ENCODE measurements around the gene DCLK2.
A peak's percentile ranks its signal among the peaks of the same experiment; 100 is the strongest.

The DCLK2 gene

DNA sequence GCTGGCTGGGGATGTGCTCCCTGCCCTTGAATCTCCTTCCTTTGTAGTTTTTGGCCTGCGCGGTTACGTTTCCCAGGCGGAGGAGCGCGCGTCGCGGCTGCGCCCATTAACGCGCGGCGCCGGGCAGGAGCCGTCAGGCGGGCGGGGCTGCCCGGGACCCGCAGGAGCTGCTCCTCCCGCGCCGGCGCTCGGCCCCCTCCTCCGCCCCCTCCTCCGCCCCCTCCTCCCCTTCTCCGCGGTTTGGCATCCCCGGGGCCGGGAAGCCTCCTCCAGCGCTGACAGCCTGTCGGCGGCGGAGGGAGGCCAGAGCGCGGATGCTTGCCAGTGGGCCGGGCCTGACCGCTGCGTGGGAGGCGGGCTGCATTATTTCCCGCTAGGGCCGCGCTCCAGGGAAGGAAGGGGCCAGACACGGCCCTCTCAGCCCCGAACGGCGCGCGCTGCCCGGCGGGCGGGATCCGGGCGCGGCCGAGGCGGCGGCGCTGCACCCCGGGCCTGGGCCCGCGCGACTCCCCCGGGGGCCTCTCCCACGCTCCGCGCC, at the start of gene DCLK2:
Gene DCLK2, plus strand, starts transcription at position 405 of the 538 bp plus-strand sequence. CDS start 583 bp downstream, outside the sequence.
- peak; percentile 7 for DNase-seq

DNA sequence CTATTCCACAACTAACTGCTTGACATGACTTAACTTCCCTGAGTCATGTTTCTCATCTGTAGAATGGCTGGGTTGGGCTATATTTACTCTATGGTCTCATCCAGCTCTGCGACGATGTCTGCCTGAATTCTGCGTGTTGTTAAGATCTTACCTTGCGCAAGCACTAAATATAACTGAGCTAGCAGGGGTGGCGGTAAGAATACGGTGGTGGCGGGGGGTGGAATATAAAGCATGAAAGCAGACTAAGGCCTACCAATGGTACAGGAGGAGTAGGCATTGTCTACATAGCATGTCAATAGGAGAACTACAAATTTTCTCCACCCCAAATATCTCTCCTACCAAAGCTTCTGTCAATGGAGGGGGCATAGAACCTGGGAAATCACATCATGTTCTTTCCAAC, 45.7 kb upstream of the DCLK2 start:
- DNase-seq: no peak

DNA sequence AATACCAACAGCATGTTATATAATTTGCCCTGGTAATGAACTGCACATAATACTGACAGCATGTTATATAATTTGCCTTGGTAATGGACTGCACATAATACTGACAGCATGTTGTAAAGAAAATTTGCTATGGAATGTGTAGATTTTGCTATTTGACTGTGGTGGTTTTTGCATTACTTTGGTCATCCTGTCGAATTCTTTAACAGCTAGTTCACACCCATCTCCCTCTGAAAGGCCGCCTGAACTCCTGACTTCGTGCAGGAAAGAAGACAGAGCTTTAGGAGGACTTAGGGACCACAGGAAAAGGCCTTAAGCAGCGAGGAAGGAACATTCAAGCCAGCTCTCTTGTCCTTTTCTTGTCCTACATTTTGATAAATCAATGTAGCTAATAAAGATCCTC, 45.2 kb upstream of the DCLK2 start:
- no peak for DNase-seq

DNA sequence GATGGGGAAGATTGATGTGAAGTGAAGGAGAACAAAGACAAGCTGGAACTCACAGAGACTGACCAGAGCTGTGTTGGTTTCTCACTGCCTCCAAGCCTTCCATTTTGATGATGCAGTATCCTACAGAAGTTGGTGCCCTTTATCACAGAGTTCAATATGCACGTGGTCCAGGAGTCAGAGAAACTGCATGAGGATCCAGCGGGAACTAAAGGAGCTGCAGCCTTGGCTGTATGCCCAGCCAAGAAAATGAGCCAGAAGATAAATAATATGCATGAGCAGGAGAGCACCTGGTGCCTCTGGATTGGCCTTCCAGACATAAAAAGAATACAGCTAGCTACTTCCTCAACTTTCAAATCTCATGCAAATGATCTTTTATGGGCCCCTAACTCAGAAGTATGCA, 44.3 kb upstream of the DCLK2 start:
- DNase-seq: no peak

DNA sequence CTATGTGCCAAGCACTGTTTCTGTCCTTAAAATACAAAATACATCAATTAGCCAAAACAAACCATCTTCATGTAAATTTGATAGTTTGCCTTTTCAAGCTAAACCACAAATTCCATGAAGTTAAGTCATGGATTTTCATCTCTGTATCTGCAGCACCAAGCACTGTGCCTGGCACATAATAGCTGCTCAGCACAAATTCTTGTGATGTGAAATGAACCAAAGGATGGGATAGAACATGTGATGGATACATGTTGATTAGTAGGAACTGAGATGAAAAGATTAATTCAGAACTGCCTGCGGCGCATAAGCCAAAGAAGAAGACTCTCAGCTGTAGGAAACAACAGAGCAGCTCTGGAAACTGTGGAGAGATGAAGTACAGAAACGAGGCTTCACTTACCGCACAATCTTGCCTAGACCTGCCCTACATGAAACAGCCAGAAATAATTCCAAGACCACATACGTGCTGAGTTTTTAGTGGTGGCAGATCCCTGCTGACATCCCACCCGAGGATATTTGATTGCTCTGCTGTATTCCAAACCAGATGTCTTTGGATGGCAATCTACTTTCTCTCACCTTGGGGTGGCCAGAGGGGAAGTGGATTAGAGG, 40.9 kb upstream of the DCLK2 start:
- DNase-seq: no peak

DNA sequence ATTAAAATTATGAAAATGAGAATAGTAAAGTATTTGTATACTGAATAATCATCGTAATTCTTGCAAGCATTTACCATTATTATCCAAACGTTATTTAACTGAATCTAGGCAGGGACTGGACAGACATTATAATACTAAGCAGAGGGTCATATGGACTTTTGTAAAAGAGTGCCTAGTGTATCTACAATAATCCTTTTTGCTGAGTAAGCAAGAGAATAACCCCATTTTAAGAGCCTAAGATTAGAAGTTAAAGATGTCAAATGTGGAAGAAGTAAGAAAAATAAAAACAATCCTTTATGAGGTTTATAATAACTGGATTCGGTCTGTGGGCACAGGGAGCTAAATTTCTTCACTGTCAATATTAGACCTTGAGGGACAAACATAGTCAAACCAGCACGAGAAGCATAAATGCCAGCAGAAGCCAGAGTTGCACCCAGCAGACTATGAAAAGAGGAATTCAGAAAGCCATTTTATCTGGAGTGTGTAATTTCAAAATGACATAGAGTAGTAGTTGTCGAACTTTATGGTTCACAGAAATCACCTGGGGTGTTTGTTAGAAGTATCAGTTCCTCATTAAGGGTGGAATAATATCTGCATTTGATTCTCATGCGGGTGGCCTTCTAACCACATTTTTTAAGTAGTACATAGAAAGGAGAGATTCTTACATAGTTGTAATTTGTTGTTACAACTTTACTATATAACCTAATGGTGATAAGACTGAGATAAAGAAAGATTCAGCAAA, 39.7 kb upstream of the DCLK2 start:
- DNase-seq: no peak

DNA sequence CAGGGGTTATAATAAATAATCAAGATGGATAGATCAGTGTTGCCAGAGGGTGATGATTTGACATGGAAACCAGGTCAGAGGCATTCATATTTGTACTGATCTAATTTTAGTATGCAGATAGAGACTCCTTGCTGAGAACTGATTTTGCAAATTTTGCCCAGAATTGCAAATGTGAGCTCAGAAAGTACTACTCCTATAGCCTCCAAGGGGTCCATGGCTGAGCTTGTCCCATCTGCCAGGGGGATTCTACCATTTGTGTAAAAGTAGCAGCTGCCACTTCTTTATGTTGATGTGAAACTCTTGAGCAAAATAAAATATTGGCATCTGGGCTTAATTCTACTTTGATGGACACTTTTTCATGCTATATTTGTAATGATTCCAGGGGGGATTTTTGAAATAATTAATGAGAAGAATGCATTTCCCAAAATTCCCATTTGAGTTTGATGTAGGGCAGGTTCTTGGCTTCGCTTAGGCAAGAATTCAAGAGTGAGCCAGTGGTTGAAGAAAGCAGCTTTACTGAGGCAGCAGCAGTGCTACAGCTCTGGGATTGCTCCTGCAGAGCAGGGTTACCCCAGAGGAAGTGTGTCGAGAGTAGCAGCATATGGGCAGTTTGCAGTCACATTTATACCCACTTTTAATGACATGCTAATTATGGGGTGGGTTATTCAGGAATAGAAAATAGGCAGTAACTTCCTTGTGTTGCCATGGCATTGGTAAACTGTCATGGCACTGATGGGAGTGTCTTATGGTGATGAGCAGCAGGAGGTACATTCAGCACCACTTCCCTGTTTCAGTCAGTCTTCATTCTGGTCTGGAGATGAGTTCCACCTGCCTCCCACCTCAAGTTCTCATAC, 38.7 kb upstream of the DCLK2 start:
- no peak for DNase-seq

DNA sequence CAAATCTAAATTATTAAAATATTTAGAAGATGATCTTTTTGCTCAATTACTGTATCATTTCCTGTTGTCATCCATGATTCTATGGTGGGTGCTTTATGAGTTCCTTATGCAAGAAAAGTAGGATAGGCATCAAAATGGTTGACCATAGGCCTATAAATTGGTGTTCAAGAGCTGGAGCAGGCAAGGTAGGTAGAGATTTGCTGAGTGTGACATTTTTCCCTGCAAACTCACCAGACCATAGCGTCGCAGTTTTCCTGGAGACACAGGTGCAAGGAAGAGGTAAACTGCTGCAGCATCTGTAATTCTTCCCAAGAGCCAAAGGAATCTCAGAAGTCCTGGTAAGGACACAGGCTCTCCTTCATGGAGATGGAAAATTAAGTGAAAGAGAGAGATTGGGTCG, 33.7 kb upstream of the DCLK2 start:
- DNase-seq: no peak

DNA sequence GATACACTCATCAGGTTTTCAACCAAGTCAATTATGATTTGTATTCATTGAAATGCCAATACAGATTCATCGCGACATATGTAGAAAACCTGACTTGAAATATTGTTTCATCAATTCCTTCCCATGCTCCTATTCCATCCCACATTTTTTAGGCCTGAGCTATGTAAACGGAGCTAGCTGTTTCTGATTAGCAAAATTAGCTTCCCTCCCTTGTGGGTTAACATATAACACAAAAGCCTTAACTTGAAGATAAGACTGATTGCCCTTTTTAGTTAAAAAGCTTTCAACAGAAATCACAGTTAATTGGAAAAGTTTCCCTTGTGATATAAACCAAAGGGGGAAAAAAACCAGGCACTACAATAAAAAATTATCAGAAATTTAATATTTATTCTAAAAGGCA, 32.8 kb upstream of the DCLK2 start:
- no peak for DNase-seq

DNA sequence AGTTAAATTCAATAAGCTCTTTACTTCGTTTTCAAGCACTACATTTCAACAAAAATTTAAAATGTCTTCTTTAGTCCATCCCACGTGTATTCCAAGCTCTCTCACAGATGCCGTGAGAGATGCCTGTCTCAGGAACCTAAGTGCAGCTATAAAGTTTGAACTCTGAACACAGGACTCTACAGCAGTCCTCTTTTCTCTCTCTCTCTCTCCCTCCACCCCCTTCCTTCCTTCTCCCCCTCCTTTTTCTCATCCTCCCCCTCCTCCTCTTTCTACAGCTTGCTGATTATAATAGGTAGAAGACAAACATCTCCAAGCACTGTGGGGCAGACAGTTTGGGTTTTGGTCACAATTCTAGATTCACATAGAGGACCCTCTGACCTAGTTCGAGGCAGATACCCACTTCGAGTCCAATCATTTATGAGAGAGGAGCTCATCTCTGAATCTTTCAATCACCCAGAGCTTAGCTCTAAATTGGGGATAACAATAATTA, 31.5 kb upstream of the DCLK2 start:
- no peak for DNase-seq

DNA sequence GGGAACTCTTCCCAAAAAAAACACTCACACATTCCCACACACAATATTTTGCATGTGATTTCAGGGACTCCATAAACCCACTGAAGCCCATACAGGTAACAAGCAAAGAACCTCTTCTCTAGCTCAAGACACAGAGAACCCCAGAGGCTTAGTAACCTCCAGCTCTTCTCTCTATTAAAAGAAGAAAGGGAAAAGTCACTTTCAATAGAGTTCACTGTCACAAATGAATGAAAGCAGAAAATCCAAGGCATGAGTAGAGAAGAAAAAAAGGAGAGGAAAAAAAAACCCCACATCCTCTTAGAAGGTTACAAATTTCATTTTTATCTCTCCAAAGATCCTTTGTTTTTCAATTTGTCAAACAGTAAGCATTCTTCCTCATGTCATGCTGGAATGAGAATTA, 30.7 kb upstream of the DCLK2 start:
- no peak for DNase-seq

DNA sequence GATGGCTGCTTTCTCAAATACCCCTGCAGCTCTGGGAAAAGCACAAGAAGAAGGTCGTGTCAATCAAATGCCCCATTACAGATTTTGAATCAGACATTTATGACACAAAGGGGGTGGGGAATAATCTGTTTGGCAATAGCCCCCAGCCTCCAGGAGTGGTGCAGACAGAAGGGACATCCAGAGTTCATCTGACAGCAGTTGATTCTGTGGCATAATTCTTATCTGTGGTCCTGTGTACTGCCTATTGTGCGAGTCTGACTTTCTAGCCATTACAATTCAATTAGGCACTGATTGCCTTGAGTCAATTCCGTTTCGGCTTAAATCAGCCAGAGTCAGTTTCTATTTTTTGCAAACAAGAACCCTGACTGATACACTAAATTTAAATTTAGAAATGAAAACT, 28.6 kb upstream of the DCLK2 start:
- no peak for DNase-seq

DNA sequence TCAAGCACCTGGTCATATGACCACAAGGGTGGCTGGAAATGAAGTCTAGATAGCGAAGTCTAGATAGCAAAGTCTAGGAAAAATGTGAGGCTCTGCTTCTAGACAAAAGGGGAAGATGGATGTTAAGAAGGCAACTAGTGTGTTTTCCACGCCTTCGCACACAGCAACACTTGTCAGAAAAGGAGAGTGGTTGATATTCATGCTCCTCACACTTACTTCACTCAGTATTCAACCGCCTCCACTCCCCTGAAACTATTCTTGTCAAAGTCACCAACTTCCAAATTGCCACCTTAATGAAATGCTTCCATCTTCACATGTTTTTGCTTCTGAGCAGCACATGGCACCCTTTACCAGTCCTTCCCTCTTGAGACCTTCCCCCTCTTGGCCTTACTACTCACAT, 27.7 kb upstream of the DCLK2 start:
- no peak for DNase-seq

DNA sequence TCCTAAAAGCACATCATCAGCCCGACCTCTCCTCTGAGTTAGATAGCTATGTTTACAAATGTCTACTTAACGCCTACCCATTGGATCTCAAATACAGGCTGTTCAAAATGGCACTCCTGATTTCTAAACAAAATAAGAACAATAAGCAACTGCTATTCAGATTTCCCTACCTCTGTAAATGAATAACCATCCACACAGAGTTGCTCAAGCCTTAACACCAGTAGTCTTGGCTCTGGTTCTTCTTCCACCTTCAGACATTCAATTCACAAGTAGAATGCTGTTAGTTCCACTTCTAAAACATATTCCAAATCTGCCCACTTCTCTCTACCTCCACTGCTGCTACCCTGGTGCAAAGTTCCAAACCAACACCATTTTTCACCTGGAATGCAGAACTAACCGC, 27.1 kb upstream of the DCLK2 start:
- DNase-seq: no peak

DNA sequence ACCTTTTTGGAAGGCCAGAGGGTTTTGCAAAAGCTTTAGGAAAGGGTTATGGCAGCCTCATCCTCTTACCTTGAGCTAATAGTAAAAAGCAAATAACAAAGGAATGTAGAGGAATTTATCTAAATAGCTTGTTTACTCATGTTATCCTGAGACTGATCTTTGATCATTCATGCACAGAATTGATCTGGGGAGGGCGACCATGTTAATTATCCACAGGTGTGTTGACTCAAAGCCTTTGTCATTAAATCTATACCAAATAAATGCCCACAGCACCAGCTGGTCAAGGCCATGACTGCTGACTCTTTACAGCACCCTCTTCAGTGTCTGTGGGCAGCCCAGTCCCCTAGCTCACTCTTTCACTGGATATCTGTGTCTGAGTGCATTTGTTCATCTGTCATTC, 22.8 kb upstream of the DCLK2 start:
- DNase-seq: no peak

DNA sequence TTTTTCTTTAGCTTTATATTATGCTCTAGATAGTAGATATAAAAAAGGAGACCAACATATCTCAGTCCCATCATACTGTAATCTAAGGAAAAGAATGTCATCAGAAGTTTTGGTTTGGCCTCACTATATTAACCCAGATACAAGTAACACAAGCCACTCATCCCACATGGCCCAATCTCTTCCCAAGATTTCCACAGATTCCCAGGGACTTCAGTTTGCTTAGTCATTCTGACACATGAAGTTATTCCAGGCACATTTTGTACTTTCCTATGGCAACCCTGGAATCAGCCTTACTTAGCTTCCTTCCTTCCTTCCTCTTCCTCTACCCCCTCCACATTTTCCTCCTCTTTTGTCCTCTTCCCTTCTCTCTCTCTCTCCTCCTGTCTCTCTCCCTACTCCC, 21.7 kb upstream of the DCLK2 start:
- DNase-seq: no peak

DNA sequence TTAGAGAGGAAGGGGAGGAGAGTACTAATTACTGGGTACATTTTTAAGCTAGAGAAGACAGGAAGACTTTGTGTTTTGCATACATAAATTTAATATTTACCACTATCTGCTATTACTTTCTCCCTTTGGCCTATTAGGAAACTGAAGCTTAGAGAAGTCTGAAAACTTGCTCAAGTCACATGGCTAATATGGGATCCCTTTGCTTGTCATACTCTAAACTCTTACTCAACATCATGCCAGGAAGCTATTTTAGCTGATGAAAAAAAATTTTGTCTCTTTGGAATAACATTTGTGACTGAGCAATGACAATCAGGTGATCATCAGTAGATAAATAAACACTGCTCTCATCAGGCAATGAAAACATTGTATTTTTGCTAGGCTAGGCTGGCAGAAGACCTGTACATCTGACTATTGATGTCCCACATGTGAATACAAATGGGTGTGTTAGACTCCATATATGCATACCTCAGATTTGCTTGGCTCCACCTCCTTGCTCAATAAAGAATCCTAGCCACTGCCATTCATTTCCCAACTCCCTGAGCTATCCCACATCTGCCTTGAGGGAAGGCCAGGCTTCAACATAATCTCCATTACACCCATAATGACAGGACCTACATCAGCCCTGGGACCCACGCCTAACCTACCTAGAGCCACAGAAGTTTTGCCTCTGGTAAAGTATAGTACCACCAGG, 17.0 kb upstream of the DCLK2 start:
- no peak for DNase-seq

DNA sequence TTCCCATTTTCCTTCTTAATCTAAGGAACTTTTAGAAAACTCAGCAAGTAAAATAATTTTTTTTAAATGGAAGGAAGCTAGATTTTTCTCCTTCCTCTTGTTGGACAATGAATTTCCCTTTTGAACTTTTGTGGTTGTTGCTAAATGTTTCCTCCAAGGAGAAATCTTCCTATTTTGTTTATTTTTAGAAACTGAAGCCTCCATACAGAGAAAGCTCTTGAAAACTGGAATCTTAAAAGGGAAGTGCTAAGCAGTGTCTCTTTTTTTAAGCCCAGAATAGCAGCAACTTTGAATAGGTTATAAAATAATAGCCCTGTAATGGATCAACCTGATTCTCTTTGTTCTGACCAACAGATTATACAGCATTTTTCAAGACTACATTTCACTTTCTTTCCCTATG, 15.1 kb upstream of the DCLK2 start:
- DNase-seq: no peak

DNA sequence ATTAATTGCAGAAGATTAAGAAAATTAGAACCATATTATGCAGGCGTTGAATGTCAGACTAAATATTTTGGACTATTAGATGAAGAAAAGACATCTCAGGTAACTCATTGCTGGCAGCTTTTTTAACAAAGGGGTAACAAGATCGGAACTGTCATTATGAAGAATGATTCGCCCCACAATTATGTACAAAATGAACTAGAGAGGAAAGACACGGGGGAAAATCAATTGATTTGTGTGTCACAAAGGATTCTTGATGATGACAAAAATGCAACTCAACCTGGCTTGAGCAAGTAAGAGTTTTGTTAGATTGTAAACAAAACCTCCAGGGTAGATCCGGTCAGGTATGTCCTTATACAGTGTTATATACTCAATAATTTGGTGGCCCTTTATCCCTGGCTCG, 12.5 kb upstream of the DCLK2 start:
- no peak for DNase-seq

DNA sequence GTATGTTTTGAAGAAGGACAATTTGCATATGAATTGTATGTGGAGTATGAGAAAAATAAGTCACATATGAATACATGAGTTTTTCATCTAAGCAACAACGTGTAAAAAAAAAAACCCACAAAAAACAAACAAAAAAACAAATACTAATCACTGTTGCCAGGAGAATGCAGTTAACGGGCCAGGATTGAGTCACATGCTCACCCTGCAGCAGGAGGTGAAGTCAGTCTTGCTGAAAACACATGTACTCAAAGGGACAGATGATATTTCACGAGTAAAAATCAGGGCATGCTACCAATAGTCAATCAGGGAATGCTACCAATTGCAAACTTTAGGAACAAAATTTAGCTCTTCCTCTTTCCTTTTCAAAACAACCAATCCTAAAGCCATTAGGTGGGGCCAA, 10.4 kb upstream of the DCLK2 start:
- DNase-seq: no peak

DNA sequence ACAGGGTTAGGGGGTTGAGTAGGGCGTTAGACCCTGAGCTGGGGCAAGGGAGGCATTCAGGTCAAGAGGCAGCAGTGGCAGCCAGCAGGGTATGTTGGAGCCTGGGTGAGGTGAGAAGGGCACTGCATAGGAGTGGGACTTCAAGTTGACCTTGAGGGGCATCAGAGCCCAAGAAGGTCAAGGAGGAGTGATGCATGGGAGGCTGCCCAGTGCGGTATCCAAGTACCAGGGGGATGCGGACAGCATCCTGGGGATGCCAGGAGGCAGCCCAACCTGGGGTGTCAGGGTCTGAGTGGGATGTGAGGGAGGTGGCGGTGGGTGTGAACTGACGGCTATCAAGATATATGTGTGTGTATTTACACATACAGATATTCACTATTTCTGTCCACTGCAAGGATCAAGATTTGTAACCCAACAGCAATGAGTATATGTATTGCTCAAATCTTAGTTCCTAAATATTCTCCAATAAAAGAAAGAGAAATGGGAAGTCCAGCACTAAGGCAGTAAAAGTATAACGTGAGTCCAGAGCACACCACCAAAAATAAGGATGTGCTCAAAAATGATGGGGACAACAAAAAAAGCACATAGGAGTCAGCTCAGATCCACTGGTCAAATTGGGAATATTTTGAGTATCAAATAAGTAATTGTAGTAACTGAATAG, 9.8 kb upstream of the DCLK2 start:
- DNase-seq: no peak

DNA sequence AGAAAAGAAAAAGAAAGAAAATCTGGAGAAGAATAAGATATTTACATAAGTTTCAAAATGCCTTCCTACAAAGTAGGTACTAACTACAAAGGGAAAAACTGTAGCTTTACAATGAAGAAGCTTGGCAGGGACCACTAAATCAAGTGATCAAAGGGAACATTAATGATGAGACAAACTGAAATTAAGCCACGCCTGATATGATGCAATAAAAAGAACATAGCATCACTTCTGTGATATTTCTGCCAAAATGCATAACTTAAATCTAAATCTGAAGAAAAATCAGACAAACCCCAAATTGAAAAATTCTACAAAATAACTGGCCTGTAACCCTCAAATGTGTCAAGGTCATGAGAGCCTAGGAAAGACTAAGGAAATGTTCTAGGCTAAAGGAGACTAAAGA, 8.9 kb upstream of the DCLK2 start:
- DNase-seq: no peak

All from activated CD4-positive, alpha-beta T cell treated with anti-CD3 and anti-CD28 coated beads for 48 hours (primary cell).